ENCODE data around the gene HNRNPUL1.

- TF ChIP-seq, protein P1, sequence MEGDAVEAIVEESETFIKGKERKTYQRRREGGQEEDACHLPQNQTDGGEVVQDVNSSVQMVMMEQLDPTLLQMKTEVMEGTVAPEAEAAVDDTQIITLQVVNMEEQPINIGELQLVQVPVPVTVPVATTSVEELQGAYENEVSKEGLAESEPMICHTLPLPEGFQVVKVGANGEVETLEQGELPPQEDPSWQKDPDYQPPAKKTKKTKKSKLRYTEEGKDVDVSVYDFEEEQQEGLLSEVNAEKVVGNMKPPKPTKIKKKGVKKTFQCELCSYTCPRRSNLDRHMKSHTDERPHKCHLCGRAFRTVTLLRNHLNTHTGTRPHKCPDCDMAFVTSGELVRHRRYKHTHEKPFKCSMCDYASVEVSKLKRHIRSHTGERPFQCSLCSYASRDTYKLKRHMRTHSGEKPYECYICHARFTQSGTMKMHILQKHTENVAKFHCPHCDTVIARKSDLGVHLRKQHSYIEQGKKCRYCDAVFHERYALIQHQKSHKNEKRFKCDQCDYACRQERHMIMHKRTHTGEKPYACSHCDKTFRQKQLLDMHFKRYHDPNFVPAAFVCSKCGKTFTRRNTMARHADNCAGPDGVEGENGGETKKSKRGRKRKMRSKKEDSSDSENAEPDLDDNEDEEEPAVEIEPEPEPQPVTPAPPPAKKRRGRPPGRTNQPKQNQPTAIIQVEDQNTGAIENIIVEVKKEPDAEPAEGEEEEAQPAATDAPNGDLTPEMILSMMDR (IDR thresholded peaks at IDR 0.05), result no peak
- no peak for TF ChIP-seq POLR2A (IDR thresholded peaks at IDR 0.05)
Observed at GRCh38 chr19:41323430-41324125, 59.4 kb downstream of the HNRNPUL1 start.

Data from body of pancreas (tissue), 4 donors.